ENCODE results near the gene RGL2.

- TF ChIP-seq EZH2phosphoT487 (IDR thresholded peaks at IDR 0.05; ENCODE audit: borderline replicate concordance) (no peak), CTCF (conservative IDR thresholded peaks at IDR 0.05; ENCODE audit: low read length) (no peak)
Observed at GRCh38 chr6:33276581-33276863, 22.2 kb downstream of the RGL2 start.

All from Loucy (cell line).